MM.1S (cell line): ENCODE measurements around the gene MEIS2.

Source experiments
- EZH2 ChIP-seq: fragments of 300-600 bp; sonication (generic); optimal IDR thresholded peaks from 2 replicates; pipeline ENCODE3; 2017; ENCODE audit warnings: low read depth, mild to moderate bottlenecking, antibody characterized with exemption, low read length, mixed read lengths
- EZH2phosphoT487 ChIP-seq: fragments of 300-600 bp; sonication (generic); IDR thresholded peaks from 2 replicates; pipeline ENCODE4 v1.6.1; 2018; ENCODE audit warnings: antibody characterized with exemption, low read length
- TF ChIP-seq, protein P1 (sequence below): fragments of 300-600 bp; sonication (generic); IDR thresholded peaks from 2 replicates; pipeline ENCODE4 v1.5.1; 2016; ENCODE audit warnings: antibody characterized with exemption, low read length, mixed read lengths

DNA sequence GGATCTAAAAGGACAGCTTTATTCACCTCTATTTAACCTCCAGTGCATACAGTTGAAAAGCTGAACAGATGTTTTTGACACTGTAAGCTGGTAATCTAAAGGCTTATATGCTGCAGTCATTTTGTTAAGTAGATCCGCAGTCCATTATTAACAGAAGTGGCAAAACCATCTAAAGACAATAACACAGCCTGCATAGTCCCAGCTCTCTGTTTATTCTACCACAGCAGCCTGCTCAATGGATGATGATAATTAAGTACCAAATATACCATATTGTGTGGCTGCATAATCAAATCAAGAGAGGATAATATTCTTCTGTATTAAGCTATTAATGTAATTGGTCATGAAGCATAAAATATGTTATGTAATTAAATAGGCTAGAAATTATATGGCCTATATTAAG is 207.1 kb downstream of the MEIS2 start:
- TF ChIP-seq, protein P1, sequence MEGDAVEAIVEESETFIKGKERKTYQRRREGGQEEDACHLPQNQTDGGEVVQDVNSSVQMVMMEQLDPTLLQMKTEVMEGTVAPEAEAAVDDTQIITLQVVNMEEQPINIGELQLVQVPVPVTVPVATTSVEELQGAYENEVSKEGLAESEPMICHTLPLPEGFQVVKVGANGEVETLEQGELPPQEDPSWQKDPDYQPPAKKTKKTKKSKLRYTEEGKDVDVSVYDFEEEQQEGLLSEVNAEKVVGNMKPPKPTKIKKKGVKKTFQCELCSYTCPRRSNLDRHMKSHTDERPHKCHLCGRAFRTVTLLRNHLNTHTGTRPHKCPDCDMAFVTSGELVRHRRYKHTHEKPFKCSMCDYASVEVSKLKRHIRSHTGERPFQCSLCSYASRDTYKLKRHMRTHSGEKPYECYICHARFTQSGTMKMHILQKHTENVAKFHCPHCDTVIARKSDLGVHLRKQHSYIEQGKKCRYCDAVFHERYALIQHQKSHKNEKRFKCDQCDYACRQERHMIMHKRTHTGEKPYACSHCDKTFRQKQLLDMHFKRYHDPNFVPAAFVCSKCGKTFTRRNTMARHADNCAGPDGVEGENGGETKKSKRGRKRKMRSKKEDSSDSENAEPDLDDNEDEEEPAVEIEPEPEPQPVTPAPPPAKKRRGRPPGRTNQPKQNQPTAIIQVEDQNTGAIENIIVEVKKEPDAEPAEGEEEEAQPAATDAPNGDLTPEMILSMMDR, result no peak
- TF ChIP-seq EZH2 (no peak), EZH2phosphoT487 (no peak)
